Brain pericyte (primary cell): Measurements from ENCODE around the gene ST14.
"Not testable (repeated sequence)": the region's sequence is repeated elsewhere in the genome, so short reads cannot be mapped to it uniquely, and the experiment has no call there.

Experiments
- DNase-seq: peaks from one replicate; pipeline ENCODE4 v3.0.0-alpha.2; 2012; ENCODE audit warnings: low read depth, low spot score

Gene ST14

GRCh38 chr11:130164221-130164570 lies 4.6 kb downstream of the ST14 start:
- no peak for DNase-seq

GRCh38 chr11:130165601-130166456 lies 6.2 kb downstream of the ST14 start:
- no peak for DNase-seq

- peak; percentile 52 for DNase-seq
These were observed 6.8 kb downstream of the ST14 start for GRCh38 chr11:130166457-130166784.

GRCh38 chr11:130167146-130167545 lies 7.6 kb downstream of the ST14 start:
- DNase-seq = no peak

GRCh38 chr11:130168105-130168504 lies 8.5 kb downstream of the ST14 start:
- no peak for DNase-seq

- no peak for DNase-seq
These were observed 10.8 kb downstream of the ST14 start for GRCh38 chr11:130170345-130170744.

- DNase-seq = no peak
These were observed 12.0 kb downstream of the ST14 start for GRCh38 chr11:130171534-130171933.

- DNase-seq = not testable (repeated sequence)
These were observed 12.4 kb downstream of the ST14 start for GRCh38 chr11:130172001-130172400.

- no peak for DNase-seq
These were observed 15.1 kb downstream of the ST14 start for GRCh38 chr11:130174642-130175041.

- no peak for DNase-seq
These were observed 16.3 kb downstream of the ST14 start for GRCh38 chr11:130175898-130176297.

GRCh38 chr11:130177782-130178181 lies 18.2 kb downstream of the ST14 start:
- no peak for DNase-seq

- no peak for DNase-seq
These were observed 19.1 kb downstream of the ST14 start for GRCh38 chr11:130178441-130179339.

- no peak for DNase-seq
These were observed 20.1 kb downstream of the ST14 start for GRCh38 chr11:130179396-130180306.

GRCh38 chr11:130180491-130180890 lies 20.9 kb downstream of the ST14 start:
- DNase-seq = no peak

- DNase-seq = no peak
These were observed 21.3 kb downstream of the ST14 start for GRCh38 chr11:130180896-130181294.

GRCh38 chr11:130181295-130182272 lies 22.0 kb downstream of the ST14 start:
- no peak for DNase-seq

GRCh38 chr11:130183878-130184610 lies 24.5 kb downstream of the ST14 start:
- no peak for DNase-seq

GRCh38 chr11:130187096-130187495 lies 27.5 kb downstream of the ST14 start:
- no peak for DNase-seq

GRCh38 chr11:130188047-130188446 lies 28.5 kb downstream of the ST14 start:
- DNase-seq = no peak
